SU-DHL-6 (cell line): ENCODE results near the gene GPD2.

Experiments
- CTCF ChIP-seq: fragments of 200-600 bp; sonication (generic); IDR thresholded peaks from one replicate; pipeline ENCODE4 v1.5.1; 2017; ENCODE audit warnings: antibody characterized with exemption, mild to moderate bottlenecking, low read length, moderate library complexity; ENCODE audit not compliant: insufficient read depth, poor library complexity, severe bottlenecking
- EZH2phosphoT487 ChIP-seq: fragments of 200-600 bp; sonication (generic), shearing (Covaris generic); conservative IDR thresholded peaks from 2 replicates; pipeline ENCODE4 v1.6.1; 2018; ENCODE audit warnings: mild to moderate bottlenecking, antibody characterized with exemption, low read length, moderate library complexity, mixed read lengths

- no peak for TF ChIP-seq CTCF
- TF ChIP-seq EZH2phosphoT487: no peak
These were observed 90.9 kb downstream of the GPD2 start for GRCh38 chr2:156526950-156527636.
